Measurements from ENCODE around the gene THSD7B.

DNA sequence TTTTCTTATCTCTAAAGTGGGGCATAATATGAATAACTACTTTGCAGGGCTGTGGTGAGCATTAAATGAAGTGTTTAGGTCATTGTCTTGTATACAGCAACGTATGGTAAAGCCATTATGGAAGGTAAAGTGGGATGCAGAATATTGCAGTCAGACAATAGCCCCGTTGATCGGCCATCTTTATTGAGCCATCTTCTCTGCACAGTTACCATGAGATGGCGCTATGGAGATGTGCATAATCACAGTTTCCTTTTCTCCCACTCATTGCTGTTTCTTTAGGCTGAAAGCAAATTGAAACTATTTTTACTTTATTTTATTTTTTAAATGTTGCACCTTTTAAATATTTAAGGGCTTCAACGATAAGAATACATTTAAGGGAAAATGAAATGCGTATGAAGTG, 108.9 kb downstream of the THSD7B start:
- no peak for TF ChIP-seq POLR2A (IDR thresholded peaks at IDR 0.05)
- TF ChIP-seq, protein P1, sequence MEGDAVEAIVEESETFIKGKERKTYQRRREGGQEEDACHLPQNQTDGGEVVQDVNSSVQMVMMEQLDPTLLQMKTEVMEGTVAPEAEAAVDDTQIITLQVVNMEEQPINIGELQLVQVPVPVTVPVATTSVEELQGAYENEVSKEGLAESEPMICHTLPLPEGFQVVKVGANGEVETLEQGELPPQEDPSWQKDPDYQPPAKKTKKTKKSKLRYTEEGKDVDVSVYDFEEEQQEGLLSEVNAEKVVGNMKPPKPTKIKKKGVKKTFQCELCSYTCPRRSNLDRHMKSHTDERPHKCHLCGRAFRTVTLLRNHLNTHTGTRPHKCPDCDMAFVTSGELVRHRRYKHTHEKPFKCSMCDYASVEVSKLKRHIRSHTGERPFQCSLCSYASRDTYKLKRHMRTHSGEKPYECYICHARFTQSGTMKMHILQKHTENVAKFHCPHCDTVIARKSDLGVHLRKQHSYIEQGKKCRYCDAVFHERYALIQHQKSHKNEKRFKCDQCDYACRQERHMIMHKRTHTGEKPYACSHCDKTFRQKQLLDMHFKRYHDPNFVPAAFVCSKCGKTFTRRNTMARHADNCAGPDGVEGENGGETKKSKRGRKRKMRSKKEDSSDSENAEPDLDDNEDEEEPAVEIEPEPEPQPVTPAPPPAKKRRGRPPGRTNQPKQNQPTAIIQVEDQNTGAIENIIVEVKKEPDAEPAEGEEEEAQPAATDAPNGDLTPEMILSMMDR (IDR thresholded peaks at IDR 0.05 in 8 of 11, conservative IDR thresholded peaks at IDR 0.05 in 3 of 11) = no peak
- no peak for TF ChIP-seq POLR2AphosphoS5 (IDR thresholded peaks at IDR 0.05)

Measured in spleen (tissue), 7 donors.